ENCODE measurements around the gene CCR7. TPM values are rescaled to one million over a fixed set of nuclear protein-coding genes. Genes with fewer than 3 reads are reported as not detected.

Gene CCR7
- polyA plus RNA-seq, 3 donors = 0.56 to 2.8 (median 1.7) TPM

- 83 to 96% (median 96%) methylated on average over 2 of the region's 2 CpGs for WGBS, 3 donors
- no peak overlapping the region for H3K27ac ChIP-seq (ENCODE audit: low read depth, low read length)
Observed at GRCh38 chr17:40567377-40567776, 2.1 kb upstream of the CCR7 start.

- 28 to 45% (median 34%) methylated on average over 2 of the region's 2 CpGs for WGBS, 3 donors
- H3K27ac ChIP-seq (ENCODE audit: low read depth, low read length) = no peak overlapping the region
Observed at GRCh38 chr17:40565769-40566409, 617 bp upstream of the CCR7 start.

DNA sequence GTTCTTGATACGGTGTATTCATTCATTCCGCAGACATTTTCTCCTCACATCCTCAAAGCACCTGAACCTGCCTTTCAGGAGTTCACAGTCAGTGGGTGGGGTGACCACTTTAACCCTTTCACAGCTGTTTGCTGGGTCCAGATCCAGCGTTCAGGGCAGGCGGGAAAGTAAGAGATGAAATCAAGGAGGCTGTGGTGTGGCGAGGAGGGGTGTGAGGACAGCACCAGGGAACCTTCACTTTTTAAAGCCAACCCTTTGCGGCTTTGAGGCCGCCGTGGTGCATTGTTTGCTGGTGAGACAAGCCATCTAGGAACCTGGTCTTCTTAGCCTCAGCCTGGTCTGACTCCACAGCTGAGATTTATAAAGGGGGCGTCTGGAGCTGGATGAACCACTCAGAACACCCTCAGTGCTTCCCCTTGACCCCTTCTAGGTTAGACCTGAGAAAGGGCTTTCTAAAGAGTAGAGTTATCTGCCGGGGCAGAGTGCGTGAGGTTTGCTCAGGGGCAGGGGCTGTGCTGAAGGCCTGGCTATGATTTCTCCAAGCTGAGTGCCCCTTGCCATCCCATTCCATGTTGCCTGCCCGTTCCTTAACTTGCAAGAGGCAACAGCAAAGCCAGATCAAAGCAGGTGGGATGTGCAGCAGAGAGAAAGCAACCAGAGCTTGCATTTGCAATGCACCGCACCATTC is 933 bp downstream of the CCR7 start:
- 64 to 91% (median 84%) methylated on average over 13 of the region's 13 CpGs for WGBS, 3 donors
- H3K27ac ChIP-seq (ENCODE audit: low read depth, low read length) = no peak overlapping the region

GRCh38 chr17:40563220-40564052 is 1.8 kb downstream of the CCR7 start:
- WGBS, 3 donors = 59 to 83% (median 78%) methylated on average over 13 of the region's 13 CpGs

DNA sequence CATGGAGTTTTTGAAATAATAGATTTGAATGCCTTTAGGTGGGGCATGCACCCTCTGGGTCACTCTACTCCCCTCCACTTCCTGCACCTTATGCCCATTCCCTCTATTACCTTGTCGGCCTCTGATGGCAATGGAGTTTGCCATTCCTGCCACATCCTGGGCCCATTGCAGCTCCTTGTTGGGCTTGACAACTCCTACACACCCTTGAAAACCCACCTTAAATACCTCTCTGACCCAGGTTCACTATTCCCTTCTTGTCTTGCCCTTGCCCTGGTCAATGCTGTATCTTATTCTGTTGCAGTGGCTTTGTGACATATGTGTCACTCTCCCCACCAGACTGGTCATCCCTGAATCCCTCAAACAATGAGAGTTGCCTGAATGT is 2.4 kb downstream of the CCR7 start:
- H3K27ac ChIP-seq (ENCODE audit: low read depth, low read length) = no peak overlapping the region
- WGBS, 3 donors = 78 to 87% (median 78%) methylated on average over 1 of the region's 1 CpG

More at GRCh38 chr17:40563220-40564052, 1.8 kb downstream of the CCR7 start:
- H3K27ac ChIP-seq (ENCODE audit: low read depth, low read length) = no peak overlapping the region

GRCh38 chr17:40561871-40562611 is 3.2 kb downstream of the CCR7 start:
- WGBS, 3 donors = 63 to 74% (median 71%) methylated on average over 8 of the region's 8 CpGs
- H3K27ac ChIP-seq (ENCODE audit: low read depth, low read length) = no peak overlapping the region

DNA sequence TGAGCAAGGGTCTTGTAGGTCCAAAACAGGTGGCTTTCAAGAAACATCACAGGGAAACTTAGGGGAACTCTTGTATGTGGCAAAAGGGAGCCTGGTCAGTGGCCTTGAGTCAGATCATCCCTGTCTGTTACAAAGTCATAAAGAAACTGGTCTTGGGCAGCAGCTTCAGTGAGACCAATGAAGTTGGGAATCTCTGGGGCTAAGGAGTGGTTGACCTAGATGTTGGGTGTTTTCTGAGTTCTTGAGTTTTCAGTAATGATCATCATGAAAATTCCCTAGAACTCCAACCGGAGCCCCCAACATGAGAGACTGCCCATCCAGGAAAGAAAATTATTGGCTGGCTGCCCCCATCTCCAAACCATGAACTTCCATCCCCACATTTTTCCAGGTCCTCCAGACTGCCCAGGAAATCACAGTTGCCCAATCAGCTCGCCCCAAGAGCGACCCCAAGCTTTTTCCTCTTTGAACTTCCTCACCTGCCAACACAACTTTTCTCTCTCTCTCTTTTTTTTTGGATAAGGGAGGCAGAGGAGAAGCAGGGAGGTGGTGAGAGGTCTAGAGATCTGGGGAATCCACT is 3.9 kb downstream of the CCR7 start:
- WGBS, 3 donors = 69 to 82% (median 72%) methylated on average over 3 of the region's 3 CpGs
- H3K27ac ChIP-seq (ENCODE audit: low read depth, low read length) = no peak overlapping the region

DNA sequence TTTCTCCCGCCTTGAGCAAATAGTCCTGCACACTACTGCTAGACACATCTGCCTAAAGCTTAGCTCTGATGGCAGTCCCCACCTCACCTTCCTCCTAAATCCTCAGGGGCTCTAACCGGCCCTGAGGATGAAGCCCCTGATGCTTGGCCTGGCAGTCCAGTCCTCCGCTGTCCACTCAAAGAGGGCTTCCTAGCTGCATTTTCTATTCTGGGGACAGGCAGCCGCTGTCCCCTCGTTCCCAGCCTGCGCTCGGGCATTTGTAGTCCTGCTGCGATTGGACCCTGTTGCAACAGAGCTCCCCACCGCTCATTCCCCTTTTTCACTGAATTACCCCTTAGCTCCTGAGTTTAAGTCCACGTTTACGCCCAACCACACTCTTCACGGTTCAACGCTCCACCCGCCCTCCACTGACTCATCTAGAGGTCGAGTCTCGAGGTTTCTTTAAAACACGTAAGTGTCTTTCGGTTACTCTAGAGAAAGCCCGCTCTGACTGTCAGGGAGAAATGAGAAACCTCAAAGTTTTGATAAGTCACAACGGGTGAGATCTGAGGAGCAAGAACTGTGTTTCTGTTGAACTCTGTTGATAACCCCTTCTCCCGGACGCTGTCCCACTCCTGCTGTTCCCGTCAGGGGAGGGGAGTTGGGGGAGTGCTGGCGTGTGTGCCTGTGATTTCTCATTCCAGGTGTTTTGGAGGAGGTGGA is 4.5 kb downstream of the CCR7 start:
- 57 to 62% (median 61%) methylated on average over 24 of the region's 24 CpGs for WGBS, 3 donors
- no peak overlapping the region for H3K27ac ChIP-seq (ENCODE audit: low read depth, low read length)

- WGBS, 3 donors = 14 to 22% (median 16%) methylated on average over 13 of the region's 13 CpGs
- peak overlapping the region; percentile 36 for H3K27ac ChIP-seq (ENCODE audit: low read depth, low read length)
Observed at GRCh38 chr17:40559954-40560591, 5.2 kb downstream of the CCR7 start.

DNA sequence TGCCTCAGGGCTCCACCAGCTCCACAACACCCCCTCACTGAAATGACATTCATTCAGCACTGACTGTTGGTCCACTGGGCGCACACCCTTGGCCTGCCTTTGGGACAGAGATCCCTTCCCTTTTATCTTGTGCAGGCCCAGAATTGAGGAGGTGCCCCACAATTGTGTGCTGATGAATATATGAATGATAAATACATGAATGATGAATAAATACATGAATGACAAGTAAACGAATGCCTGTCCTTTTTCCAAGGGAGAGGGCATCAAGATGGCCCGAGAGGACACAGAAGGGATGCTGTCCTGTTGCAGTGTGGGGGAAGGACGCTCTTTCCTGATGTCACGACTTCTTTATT is 5.7 kb downstream of the CCR7 start:
- 75 to 83% (median 76%) methylated on average over 5 of the region's 5 CpGs for WGBS, 3 donors

DNA sequence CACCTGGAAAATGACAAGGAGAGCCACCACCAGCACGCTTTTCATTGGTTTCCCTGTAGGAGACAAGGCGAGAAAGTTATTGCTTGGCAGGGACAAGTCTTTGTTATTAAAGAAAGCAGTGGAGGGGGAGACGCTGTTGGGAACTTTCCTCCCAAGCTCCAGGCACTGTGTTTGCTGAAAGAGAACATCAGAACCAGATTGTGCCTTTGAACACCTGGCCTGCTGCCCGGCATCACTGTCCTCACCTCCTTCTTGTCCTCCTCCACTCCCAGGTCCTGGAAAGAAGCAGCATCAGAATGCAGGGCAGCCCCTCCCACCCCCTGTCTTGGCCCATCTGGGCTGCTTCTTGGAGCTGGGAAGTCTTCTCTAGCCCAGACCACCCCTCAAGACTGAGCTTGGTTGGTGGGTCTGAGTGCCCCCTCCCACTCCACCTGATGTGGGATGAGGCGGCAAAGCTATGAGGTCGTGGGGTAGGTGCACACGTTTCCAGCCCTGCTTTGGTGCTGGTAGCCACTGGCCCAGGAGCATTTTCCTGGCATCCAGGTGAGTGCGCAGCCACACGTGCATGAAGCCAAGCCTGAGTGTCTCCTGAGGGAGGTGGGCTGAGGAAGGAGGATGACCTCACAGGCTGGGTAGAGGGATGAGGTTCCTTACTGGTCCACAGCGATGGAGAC is 6.2 kb downstream of the CCR7 start:
- WGBS, 3 donors = 73 to 80% (median 80%) methylated on average over 10 of the region's 10 CpGs
- no peak overlapping the region for H3K27ac ChIP-seq (ENCODE audit: low read depth, low read length)

More for the DNA sequence above, 5.7 kb downstream of the CCR7 start:
- H3K27ac ChIP-seq (ENCODE audit: low read depth, low read length) = no peak overlapping the region

- H3K27ac ChIP-seq (ENCODE audit: low read depth, low read length) = no peak overlapping the region
- WGBS, 3 donors = 61 to 72% (median 67%) methylated on average over 9 of the region's 9 CpGs
Observed at GRCh38 chr17:40558300-40558889, 6.9 kb downstream of the CCR7 start.

- H3K27ac ChIP-seq (ENCODE audit: low read depth, low read length) = no peak overlapping the region
- WGBS, 3 donors = 34 to 65% (median 37%) methylated on average over 6 of the region's 6 CpGs
Observed at GRCh38 chr17:40557531-40558299, 7.6 kb downstream of the CCR7 start.

DNA sequence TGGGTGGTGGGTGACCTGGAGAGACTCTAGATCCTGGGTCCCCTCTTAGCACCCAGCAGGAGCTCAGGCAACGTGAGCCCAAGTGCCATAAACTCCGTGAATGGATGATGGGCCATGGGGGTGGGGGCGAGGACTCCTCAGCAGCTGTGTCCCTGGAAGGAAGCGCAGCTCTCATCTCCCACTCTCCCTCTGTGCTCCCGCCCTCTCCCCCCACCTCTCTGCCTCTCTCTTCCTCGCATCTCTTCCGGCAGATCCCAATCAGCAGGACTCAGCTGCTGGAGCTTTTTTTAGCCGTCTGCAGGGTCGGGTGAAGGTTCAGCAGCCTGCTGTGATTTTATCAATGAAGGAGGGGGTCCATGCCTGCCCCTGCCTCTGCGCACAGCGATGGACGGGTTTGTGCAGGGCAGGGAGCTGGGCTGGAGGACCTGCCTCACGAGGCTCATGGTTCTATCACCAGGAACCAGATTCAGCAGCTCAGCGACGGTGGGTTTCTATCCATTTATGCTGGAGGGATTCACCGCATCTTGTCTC is 8.3 kb downstream of the CCR7 start:
- 23 to 43% (median 26%) methylated on average over 16 of the region's 16 CpGs for WGBS, 3 donors
- no peak overlapping the region for H3K27ac ChIP-seq (ENCODE audit: low read depth, low read length)

GRCh38 chr17:40556198-40556661 is 9.0 kb downstream of the CCR7 start:
- WGBS, 3 donors = 94 to 98% (median 97%) methylated on average over 1 of the region's 1 CpG
- peak overlapping the region; percentile 3 for H3K27ac ChIP-seq (ENCODE audit: low read depth, low read length)
